Progenitor cell of endocrine pancreas (in vitro differentiated cells): ENCODE measurements around the gene LPIN3. TPM values are rescaled to one million over a fixed set of nuclear protein-coding genes. Genes with fewer than 3 reads are reported as not detected.

Source experiments
- DNase-seq: peaks from one replicate; pipeline ENCODE4 v3.0.0; 2021; ENCODE audit warnings: low spot score; ENCODE audit not compliant: unreplicated experiment
- H3K27ac Mint-ChIP-seq: 2 replicates; pipeline ENCODE4 v1.8.0; 2021; ENCODE audit warnings: mild to moderate bottlenecking, moderate library complexity, mixed read lengths
- H3K27me3 Mint-ChIP-seq: 2 replicates; pipeline ENCODE4 v1.8.0; 2021; ENCODE audit warnings: mixed read lengths
- H3K36me3 Mint-ChIP-seq: 2 replicates; pipeline ENCODE4 v1.8.0; 2022; ENCODE audit warnings: mixed read lengths; ENCODE audit not compliant: insufficient read depth
- H3K4me1 Mint-ChIP-seq: 2 replicates; pipeline ENCODE4 v1.8.0; 2021; ENCODE audit warnings: low read depth, mixed read lengths
- H3K4me3 Mint-ChIP-seq: 2 replicates; pipeline ENCODE4 v1.8.0; 2021; ENCODE audit warnings: low read depth, mild to moderate bottlenecking, moderate library complexity, mixed read lengths
- H3K9me3 Mint-ChIP-seq: 2 replicates; pipeline ENCODE4 v1.8.0; 2021; ENCODE audit warnings: low read depth, mixed read lengths
- total RNA-seq: library from RNA; stranded (reverse); gene quantifications from 2 replicates; pipeline ENCODE4 v1.2.1, GENCODE V29; 2021
- TF ChIP-seq, protein P1 (sequence below): fragments of 200-600 bp; sonication (generic); IDR thresholded peaks from one replicate; pipeline ENCODE4 v1.5.0; 2021; ENCODE audit warnings: antibody characterized with exemption, mild to moderate bottlenecking; ENCODE audit not compliant: unreplicated experiment

Gene LPIN3
- total RNA-seq, 1 donor from 2014 or later = 18.4 TPM

DNA sequence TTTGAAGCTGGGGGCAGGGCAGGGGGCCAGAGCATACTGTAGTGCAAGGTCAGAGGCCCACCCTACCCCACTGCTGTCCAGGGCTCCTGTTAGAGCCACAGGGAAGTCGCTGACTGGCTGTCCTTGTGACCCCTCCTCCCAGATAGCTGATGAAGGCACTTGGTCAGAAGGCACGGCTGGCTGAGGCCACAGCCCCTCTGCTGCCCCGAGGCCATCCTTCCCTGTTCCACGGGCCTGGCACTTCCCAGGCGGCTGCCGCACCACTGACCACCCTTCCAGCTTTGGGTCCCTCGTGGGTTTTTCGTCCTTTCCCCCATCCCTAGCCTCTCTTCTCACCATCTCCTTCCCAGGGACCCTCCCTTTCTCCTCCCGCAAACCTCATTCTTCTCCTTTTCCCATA is 35.2 kb downstream of the LPIN3 start:
- TF ChIP-seq, protein P1, sequence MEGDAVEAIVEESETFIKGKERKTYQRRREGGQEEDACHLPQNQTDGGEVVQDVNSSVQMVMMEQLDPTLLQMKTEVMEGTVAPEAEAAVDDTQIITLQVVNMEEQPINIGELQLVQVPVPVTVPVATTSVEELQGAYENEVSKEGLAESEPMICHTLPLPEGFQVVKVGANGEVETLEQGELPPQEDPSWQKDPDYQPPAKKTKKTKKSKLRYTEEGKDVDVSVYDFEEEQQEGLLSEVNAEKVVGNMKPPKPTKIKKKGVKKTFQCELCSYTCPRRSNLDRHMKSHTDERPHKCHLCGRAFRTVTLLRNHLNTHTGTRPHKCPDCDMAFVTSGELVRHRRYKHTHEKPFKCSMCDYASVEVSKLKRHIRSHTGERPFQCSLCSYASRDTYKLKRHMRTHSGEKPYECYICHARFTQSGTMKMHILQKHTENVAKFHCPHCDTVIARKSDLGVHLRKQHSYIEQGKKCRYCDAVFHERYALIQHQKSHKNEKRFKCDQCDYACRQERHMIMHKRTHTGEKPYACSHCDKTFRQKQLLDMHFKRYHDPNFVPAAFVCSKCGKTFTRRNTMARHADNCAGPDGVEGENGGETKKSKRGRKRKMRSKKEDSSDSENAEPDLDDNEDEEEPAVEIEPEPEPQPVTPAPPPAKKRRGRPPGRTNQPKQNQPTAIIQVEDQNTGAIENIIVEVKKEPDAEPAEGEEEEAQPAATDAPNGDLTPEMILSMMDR = no peak
- Mint-ChIP-seq H3K9me3 (peaks cover 5% of the 10 kb centered on the region), H3K27ac (no peak overlapping the region), H3K36me3 (no peaks in the 10 kb centered on the region), H3K27me3 (peaks cover 23% of the 10 kb centered on the region), H3K4me1 (peaks cover 8% of the 10 kb centered on the region), H3K4me3 (no peak overlapping the region)
- DNase-seq = no peak

DNA sequence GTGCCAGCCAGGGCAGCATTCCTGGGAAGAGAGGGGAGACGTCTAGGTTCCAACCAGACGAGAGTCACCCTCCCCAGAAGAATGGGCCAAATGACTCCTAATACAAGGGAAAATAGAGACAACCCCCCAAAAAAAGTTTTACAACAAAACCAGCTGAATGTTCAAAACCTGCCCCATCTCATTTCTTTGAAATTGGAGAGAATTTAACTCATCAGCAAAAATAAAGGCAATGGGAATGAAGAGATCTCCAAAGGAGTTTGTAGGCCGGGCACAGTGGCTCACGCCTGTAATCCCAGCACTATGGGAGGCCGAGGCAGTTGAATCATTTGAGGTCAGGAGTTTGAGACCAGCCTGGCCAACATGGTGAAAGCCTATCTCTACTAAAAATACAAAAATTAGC is 35.7 kb downstream of the LPIN3 start:
- peaks cover 2% of the 10 kb centered on the region for H3K9me3 Mint-ChIP-seq
- peaks cover 8% of the 10 kb centered on the region for H3K4me1 Mint-ChIP-seq
- no peaks in the 10 kb centered on the region for H3K36me3 Mint-ChIP-seq
- H3K27me3 Mint-ChIP-seq = peaks cover 21% of the 10 kb centered on the region
- TF ChIP-seq, protein P1 = no peak
- H3K27ac Mint-ChIP-seq = no peak overlapping the region
- no peak for DNase-seq
- H3K4me3 Mint-ChIP-seq = no peak overlapping the region

DNA sequence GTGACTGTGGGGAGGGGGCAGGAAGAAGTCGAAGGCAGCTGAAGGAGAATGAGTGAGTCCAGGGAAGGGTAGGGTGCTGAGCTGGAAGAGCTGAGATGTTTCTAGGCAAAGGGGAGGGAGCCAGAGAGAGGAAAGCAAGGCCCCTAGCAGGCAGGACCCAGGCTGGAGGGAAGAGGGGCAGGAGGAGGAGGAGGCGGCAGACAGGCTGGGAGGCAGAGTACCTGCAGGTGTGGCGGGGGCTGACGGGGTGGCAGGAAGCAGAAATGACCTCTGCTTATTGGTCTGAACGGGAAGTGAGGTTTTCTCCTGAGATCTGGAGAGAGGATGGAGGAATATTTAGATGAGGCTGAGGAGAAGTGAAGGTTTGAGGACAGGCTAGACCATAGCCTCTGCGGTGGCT is 36.7 kb downstream of the LPIN3 start:
- no peak overlapping the region for H3K4me3 Mint-ChIP-seq
- no peak overlapping the region for H3K27ac Mint-ChIP-seq
- peaks cover 19% of the 10 kb centered on the region for H3K27me3 Mint-ChIP-seq
- no peaks in the 10 kb centered on the region for H3K9me3 Mint-ChIP-seq
- no peaks in the 10 kb centered on the region for H3K36me3 Mint-ChIP-seq
- no peak for DNase-seq
- peaks cover 8% of the 10 kb centered on the region for H3K4me1 Mint-ChIP-seq
- TF ChIP-seq, protein P1 = no peak

DNA sequence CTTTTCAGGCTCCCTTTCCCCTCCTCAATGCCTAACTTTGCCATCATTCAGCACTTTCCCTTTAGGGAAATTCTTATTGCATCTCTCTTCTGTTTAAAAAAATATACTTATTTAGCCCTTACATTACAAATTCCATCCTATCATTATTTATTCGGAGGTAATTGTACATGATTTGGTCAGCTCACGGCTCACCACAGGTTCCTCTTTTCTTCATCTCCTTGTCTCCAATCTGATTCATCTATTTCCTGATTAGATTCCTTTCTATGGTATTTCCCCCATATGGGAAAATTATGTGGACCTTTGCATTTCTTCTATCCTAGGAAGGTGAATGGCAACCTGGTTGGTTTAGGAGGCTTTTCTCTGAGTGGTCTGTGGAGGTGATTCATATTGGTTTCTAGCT is 38.9 kb downstream of the LPIN3 start:
- no peaks in the 10 kb centered on the region for H3K36me3 Mint-ChIP-seq
- H3K4me1 Mint-ChIP-seq = no peaks in the 10 kb centered on the region
- H3K27me3 Mint-ChIP-seq = peaks cover 24% of the 10 kb centered on the region
- no peak overlapping the region for H3K27ac Mint-ChIP-seq
- H3K9me3 Mint-ChIP-seq = no peaks in the 10 kb centered on the region
- TF ChIP-seq, protein P1 = no peak
- no peak for DNase-seq
- H3K4me3 Mint-ChIP-seq = no peak overlapping the region

DNA sequence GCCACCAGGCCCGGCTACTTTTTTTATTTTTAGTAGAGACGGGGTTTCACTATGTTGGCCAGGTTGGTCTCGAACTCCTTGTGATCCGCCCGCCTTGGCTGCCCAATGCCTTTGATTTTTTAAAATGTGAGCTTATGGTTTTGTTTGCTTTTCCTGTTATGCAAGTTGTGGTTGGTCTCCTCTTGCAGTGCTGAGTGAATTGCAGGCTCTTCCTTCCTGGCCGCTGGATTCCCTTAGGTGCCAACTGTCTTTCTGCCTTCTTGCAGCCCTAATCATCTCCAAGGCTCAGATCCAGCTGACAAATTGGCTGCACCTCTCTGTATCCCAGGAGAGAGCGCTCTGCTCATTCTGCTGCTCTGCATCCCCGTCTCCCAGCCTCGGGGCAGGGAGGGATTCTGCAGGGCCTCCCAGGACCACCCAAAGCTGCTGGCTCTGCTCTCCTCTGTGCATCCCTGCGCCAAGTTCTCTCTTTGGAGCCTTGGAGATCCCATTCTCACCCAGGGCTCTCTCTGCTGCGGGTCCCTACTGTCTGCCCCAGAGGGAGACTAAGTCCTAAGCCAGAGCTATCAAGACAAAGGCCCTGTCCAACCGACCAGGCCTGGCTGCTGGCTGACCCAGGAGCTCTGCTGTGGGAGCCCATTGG is 40.1 kb downstream of the LPIN3 start:
- Mint-ChIP-seq H3K4me3 (no peak overlapping the region), H3K27me3 (peaks cover 24% of the 10 kb centered on the region), H3K4me1 (no peaks in the 10 kb centered on the region), H3K36me3 (no peaks in the 10 kb centered on the region), H3K27ac (no peak overlapping the region), H3K9me3 (no peaks in the 10 kb centered on the region)
- DNase-seq = no peak
- TF ChIP-seq, protein P1 = no peak
